ENCODE measurements around the gene TPK1. TPM values are rescaled to one million over a fixed set of nuclear protein-coding genes. Genes with fewer than 3 reads are reported as not detected.

The TPK1 gene
- total and polyA plus RNA-seq, 2 of the 13 experiments (the other 11 are each of a cell fraction or from before 2014, with no cell fraction given), result 1.0 to 1.2 TPM

GRCh38 chr7:144487901-144488300 is 348.0 kb downstream of the TPK1 start (continued):
- TF ChIP-seq NFIC (IDR thresholded peaks at IDR 0.05; ENCODE audit: low read length) (no peak), PHB2 (IDR thresholded peaks at IDR 0.05; ENCODE audit: partially characterized antibody) (no peak), JUNB (CRISPR knock-in tag; IDR thresholded peaks at IDR 0.05; ENCODE audit: borderline replicate concordance) (no peak), GATA4 (IDR thresholded peaks at IDR 0.05; ENCODE audit: borderline replicate concordance, low read depth) (no peak)
- TF ChIP-seq, protein P1, sequence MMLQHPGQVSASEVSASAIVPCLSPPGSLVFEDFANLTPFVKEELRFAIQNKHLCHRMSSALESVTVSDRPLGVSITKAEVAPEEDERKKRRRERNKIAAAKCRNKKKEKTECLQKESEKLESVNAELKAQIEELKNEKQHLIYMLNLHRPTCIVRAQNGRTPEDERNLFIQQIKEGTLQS (CRISPR knock-in tag; IDR thresholded peaks at IDR 0.05), result no peak
- TF ChIP-seq, protein P2, sequence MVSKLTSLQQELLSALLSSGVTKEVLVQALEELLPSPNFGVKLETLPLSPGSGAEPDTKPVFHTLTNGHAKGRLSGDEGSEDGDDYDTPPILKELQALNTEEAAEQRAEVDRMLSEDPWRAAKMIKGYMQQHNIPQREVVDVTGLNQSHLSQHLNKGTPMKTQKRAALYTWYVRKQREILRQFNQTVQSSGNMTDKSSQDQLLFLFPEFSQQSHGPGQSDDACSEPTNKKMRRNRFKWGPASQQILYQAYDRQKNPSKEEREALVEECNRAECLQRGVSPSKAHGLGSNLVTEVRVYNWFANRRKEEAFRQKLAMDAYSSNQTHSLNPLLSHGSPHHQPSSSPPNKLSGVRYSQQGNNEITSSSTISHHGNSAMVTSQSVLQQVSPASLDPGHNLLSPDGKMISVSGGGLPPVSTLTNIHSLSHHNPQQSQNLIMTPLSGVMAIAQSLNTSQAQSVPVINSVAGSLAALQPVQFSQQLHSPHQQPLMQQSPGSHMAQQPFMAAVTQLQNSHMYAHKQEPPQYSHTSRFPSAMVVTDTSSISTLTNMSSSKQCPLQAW (CRISPR knock-in tag; IDR thresholded peaks at IDR 0.05), result no peak

DNA sequence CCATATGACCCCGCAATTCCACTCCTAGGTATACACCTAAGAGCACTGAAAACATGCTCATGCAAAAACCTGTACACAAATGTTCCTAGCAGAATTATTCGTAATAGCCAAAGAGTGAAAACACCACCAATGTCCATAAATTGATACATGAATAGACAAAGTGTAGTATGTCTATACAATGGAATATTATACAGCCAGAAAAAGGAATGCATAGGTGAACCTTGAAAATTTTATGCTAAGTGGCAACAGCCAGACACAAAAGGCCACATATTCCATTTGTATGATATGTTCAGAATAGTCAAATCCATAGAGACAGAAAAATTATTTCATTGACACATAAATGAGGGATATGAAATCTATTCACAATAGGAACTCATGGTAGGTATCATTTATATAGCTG is 351.4 kb downstream of the TPK1 start:
- no peaks in the 10 kb centered on the region for H3K79me2 ChIP-seq (ENCODE audit: insufficient read depth, low read length)
- no peaks in the 10 kb centered on the region for H4K20me1 ChIP-seq (ENCODE audit: insufficient read depth, low read length)
- 2% methylated on average over 2 of the region's 2 CpGs for WGBS (ENCODE audit: low lambda C conversion rate)
- DNase-seq (ENCODE audit: low spot score), result no peak
- no peaks in the 10 kb centered on the region for H3K9me3 ChIP-seq (ENCODE audit: low read length)
- POLR2A ChIA-PET, result no interaction called here
- no peak overlapping the region for H3K4me3 ChIP-seq (replicated peaks in 1 of 3; ENCODE audit: insufficient read depth in 1 of 3, low read depth in 2 of 3, low read length in 3 of 3)
- H3K27me3 ChIP-seq (ENCODE audit: control insufficient read depth in 1 of 2, insufficient read depth in 2 of 2, low read length in 2 of 2), result no peaks in the 10 kb centered on the region
- intact Hi-C loops (cut with micrococcal nuclease; ENCODE audit: unreplicated experiment) (no loop called here), in situ Hi-C loops (cut with HindIII; ENCODE audit: extremely low pct_ligation_motif_present, low pct_unique_long_range_greater_than_20kb) (no loop called here)
- no peak overlapping the region for H3K9ac ChIP-seq (ENCODE audit: insufficient read depth, low read depth, low read length)
- no peaks in the 10 kb centered on the region for H3K36me3 ChIP-seq (replicated peaks in 1 of 2; ENCODE audit: control insufficient read depth in 1 of 2, insufficient read depth in 2 of 2, low read length in 2 of 2)
- H3K4me1 ChIP-seq (ENCODE audit: insufficient read depth, low read length), result no peaks in the 10 kb centered on the region
- no peak for ATAC-seq
- H3K4me2 ChIP-seq (ENCODE audit: low read depth, low read length), result no peak overlapping the region
- no TSS peak for BruUV-seq (replicated peaks)
- CTCF ChIA-PET (ENCODE audit: low intra/inter-chr PET ratio, low total read pairs), result no interaction called here
- FAIRE-seq, result no peak
- no peak overlapping the region for H3K27ac ChIP-seq (ENCODE audit: extremely low read length, insufficient read depth, low read length)
- H2AFZ ChIP-seq (ENCODE audit: low read length), result no peak overlapping the region
- no peak for TF ChIP-seq ZNF713 (CRISPR knock-in tag; IDR thresholded peaks at IDR 0.05)
- no peak for TF ChIP-seq NFE2L1 (CRISPR knock-in tag; IDR thresholded peaks at IDR 0.05; ENCODE audit: borderline replicate concordance)
- no peak for TF ChIP-seq RFX1 (IDR thresholded peaks at IDR 0.05)
- TF ChIP-seq ATF2 (CRISPR knock-in tag; IDR thresholded peaks at IDR 0.05), result no peak
- TF ChIP-seq ZNF577 (CRISPR knock-in tag; IDR thresholded peaks at IDR 0.05; ENCODE audit: borderline replicate concordance, low read depth), result no peak
- no peak for TF ChIP-seq SMC3 (IDR thresholded peaks at IDR 0.05; ENCODE audit: low read length)
- TF ChIP-seq PHB2 (IDR thresholded peaks at IDR 0.05; ENCODE audit: partially characterized antibody), result no peak
- TF ChIP-seq WIZ (CRISPR knock-in tag; IDR thresholded peaks at IDR 0.05), result no peak
- no peak for TF ChIP-seq HDAC1 (CRISPR knock-in tag; IDR thresholded peaks at IDR 0.05)
- TF ChIP-seq ZNF282 (IDR thresholded peaks at IDR 0.05; ENCODE audit: partially characterized antibody), result no peak
- no peak for TF ChIP-seq KMT2A (CRISPR knock-in tag; IDR thresholded peaks at IDR 0.05)
- TF ChIP-seq CENPBD1 (CRISPR knock-in tag; IDR thresholded peaks at IDR 0.05; ENCODE audit: borderline replicate concordance, low read depth), result no peak

Measured in HepG2 (cell line).